Activated CD4-positive, alpha-beta T cell treated with anti-CD3 and anti-CD28 coated beads, Interleukin-2, amount 50 U/mL, for 24 hours (primary cell): ENCODE measurements around the gene TPGS1.

Source experiments
- DNase-seq, 2 donors: peaks; one replicate each; pipeline ENCODE4 v3.0.0-alpha.2; 2020; ENCODE audit warnings: low read depth in 1 of 2, low spot score in 1 of 2

Gene TPGS1

GRCh38 chr19:495402-496111 is 11.7 kb upstream of the TPGS1 start:
- no peak for DNase-seq

GRCh38 chr19:496112-496665 is 11.1 kb upstream of the TPGS1 start, which contains the start of gene MADCAM1:
TSS of gene MADCAM1 (plus strand) at chr19:496486. CDS start at chr19:496500, 14 bp downstream.
- DNase-seq, result no peak

- no peak for DNase-seq
Observed at GRCh38 chr19:496986-497385, 10.3 kb upstream of the TPGS1 start.

DNA sequence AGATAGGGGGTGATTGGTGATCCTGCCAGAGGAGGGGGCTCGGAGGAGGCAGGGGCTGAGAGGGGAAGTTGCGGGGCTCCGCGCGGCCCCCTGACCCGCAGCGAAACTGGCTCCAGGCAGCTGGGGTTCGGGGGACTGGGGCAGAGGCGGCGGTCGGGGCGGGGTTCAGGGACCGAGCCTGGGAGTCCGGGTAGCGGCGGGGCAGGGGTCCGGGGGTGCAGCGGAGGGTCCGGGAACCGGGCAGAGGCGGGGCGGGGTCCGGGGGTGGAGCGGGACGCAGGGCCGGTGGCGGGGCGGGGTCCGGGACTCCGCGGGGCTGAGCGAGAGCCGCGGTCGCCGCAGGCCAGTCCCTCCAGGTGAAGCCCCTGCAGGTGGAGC is 9.8 kb upstream of the TPGS1 start:
- no peak for DNase-seq

DNA sequence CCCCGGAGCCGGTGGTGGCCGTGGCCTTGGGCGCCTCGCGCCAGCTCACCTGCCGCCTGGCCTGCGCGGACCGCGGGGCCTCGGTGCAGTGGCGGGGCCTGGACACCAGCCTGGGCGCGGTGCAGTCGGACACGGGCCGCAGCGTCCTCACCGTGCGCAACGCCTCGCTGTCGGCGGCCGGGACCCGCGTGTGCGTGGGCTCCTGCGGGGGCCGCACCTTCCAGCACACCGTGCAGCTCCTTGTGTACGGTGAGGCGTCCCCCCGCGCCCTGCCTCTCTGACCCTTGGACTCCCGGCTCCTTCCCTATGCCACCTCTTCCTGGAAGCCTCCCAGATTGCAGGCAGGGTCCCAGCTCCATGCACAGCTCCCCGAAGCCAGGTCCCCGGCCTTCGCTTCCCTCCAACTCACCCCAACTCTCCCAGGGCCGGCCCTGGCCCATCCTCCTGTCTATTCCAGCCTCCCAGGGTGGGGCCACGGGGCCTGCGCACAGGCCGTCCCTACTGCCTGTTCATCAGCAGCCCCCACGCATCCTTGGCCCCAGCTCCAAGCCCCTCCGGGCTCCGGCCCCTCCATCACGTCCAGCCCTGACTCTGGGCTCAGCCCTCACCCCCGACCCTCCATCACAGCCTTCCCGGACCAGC is 9.3 kb upstream of the TPGS1 start:
- no peak for DNase-seq

GRCh38 chr19:498511-498891 is 8.8 kb upstream of the TPGS1 start:
- DNase-seq, result no peak

- DNase-seq, result no peak
Observed at GRCh38 chr19:498977-499623, 8.2 kb upstream of the TPGS1 start.

DNA sequence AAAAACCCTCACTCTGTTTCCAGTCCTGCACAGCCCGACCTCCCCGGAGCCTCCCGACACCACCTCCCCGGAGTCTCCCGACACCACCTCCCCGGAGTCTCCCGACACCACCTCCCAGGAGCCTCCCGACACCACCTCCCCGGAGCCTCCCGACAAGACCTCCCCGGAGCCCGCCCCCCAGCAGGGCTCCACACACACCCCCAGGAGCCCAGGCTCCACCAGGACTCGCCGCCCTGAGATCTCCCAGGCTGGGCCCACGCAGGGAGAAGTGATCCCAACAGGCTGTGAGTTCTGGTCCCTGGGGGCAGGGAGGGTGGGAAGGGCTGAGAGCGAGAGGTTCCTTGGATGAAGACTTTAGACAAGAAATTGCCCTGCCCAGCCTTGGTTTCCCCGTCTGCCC is 5.7 kb upstream of the TPGS1 start:
- no peak for DNase-seq

GRCh38 chr19:504616-505015 is 2.7 kb upstream of the TPGS1 start:
- DNase-seq, result no peak

DNA sequence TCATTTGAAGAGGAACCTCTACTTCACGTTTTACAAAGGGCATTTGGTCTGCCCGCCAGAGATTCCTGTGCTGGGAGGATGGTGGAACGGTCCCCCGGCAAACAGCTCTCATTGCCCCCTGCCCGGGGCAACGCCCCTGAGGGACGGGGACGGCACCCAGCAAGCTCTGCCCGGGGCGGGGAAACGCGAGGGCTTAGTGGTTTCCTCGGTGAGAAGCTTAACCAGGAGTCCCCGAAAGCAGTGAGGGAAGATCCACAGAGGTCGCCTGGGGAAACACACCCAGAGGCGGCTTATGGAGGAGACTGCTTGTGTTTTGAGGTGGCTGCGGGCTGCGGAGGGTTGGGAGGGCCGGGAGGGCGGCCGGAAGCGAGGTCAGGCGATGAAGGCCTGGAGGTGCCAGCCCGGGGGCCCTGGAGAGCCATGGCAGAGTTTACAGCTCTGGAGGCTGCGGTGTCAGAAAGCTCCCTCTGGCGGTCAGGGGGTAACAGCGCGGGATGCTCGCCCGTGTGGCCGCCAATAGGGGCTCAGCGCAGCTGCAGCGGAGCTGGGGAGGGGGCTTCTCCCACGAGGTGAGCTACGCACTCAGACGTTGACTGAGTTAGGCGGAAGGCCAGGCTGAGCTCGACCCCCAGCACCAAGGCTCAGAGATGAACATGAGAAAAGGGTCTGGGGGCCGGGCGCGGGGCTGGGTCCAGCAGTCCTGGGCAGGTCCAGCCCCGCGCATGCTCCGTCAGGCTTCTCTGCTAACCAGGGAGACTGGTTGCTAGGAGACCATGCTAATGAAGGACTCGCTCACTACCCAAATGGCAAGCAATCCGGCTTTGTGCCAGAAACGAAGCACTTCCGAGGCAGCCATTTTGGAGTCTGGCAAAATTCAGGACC is 652 bp upstream of the TPGS1 start:
- peak; percentile 87 to 95 for DNase-seq

GRCh38 chr19:508204-509150 is 1.2 kb downstream of the TPGS1 start:
- no peak for DNase-seq

- DNase-seq, result peak; percentile 91 to 92
Observed at GRCh38 chr19:510606-511100, 3.4 kb downstream of the TPGS1 start.

DNA sequence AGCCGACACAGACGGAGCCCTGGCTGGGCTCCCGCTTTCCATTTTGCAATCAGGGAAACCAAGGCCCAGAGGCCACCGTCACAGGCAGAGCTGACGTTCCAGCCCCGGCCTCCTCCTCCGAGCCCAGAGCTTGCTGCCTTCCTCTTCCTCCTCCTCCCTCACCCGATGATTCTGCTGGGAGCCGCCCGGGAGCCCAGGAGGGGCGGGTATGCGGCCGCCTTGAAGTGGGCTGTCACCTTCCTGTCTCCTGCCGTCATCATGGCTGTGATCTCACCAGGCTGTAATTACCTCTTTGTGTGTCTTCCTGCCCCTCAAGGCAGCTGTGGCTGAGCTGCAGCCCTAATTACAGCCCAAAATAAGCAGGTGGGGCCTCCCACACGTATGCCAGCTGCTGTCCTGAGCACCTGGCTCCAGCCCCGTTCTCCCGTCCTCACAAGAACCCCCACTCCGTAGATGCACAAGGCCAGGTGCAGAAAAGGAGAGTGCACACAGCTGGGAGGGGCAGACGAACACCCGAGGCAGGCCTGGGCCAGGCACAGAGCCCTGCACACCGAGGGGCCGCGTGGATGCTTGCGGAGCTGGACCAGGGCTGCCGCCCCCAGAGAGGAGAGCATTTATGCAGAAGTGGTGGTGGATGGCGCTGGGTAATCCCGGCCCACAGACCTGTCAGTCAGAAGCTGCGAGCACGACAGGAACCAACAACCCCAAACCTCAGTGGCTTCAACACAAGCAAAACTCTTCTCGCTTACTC is 4.0 kb downstream of the TPGS1 start:
- peak; percentile 41 to 68 for DNase-seq

GRCh38 chr19:512547-513365 is 5.5 kb downstream of the TPGS1 start:
- DNase-seq, result no peak

- no peak for DNase-seq
Observed at GRCh38 chr19:513368-514165, 6.3 kb downstream of the TPGS1 start.

- DNase-seq, result no peak
Observed at GRCh38 chr19:514166-514663, 6.9 kb downstream of the TPGS1 start.
